HG03066 (cell line): ENCODE measurements around the gene RHBDL1.

Source experiments
- ATAC-seq: cut with Tn5 transposase; IDR thresholded peaks from one replicate; pipeline ENCODE4 v1.9.1; 2021; ENCODE audit warnings: low read depth; ENCODE audit not compliant: unreplicated experiment

Gene RHBDL1

DNA sequence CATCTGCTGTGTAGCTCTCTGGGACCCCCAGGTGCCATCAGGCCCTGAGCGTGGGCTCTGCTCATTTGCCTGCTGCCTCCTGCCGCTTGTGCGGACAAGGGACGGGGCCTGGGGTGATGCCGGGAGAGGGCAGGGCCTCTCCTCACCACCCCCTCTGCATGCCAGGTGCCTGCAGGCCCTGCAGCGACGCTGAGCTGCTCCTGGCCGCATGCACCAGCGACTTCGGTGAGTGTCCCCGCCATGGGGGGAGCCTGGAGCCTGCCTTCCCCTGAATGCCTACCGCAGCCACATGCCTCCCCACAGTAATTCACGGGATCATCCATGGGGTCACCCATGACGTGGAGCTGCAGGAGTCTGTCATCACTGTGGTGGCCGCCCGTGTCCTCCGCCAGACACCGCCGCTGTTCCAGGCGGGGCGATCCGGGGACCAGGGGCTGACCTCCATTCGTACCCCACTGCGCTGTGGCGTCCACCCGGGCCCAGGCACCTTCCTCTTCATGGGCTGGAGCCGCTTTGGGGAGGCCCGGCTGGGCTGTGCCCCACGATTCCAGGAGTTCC, 41.4 kb downstream of the RHBDL1 start:
- no peak for ATAC-seq

DNA sequence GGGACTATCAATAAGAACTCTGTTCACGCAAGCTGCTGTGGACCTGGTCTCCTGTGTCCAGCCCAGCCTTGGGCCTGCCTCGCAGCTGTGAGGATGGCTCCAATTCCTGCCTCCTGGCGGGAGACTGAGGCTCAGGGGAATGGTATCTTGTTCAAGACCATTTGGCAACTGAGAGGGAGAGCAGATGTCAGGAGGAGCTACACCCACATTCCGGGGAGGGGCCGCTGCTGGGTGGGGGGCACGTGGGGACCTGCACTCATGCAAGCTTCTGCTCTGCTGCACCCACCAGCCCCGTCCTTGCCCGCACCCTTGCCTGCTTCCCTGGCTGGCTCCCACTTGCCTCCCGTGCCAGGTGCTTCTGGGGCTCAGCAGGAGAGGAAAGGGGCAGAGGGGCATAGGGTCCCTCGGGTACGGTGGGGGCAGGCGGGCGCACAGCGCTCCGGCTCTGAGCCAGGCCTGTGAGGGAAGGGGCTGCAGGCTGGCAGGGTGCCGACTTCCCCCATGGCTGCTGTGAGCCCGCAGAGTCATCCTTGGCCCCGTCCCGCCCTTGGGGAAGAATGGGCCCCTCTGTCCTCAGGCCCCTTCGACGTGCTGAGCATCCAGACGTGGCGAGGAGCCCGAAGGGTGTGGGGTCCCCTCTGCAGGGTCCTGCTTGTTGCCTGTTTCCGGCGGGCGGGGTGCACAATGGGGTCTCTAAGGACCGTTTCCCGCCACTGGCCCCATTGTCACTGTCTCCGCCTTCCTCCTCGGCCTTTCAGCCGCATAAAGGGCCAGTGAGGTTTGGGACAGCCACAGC, 42.2 kb downstream of the RHBDL1 start:
- ATAC-seq = no peak

DNA sequence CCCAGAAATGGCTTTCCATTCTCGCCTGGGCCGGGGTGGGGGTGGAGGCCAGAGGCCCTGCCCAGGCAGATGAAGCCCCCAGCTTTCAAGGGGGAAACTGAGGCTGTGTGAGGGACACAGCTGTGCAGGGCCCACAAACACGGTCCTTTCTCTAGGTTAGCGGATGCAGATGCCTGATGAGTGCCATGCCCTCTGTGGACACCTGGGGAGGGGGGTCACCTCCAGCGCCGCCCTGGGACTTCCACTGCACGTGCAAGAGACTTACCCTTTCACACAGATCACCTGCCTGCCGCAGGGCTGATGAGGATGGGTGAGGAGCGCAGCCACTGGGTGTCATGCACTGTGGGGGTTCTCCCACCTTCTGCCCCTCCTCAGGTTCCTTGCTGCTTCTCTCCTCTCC, 42.9 kb downstream of the RHBDL1 start:
- no peak for ATAC-seq

DNA sequence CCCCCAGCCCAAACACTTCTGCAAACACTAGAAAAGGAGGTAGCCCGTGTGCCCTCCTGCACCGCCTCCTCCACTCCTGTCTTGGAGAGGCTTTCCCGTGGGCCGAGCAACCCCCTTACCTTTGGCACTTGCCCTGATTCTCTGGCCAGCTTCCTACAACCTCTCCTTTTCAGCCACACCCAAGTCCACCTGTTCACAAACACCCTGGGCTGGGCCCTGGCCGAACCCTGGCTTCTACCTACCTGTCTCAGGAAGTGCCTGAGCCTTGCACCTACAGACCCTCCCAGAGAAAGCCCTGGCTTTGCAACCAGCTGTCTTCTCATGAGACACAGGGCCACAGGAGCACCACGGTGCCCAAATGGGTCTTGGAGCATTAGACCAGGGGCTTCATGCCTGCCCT, 43.5 kb downstream of the RHBDL1 start:
- no peak for ATAC-seq

DNA sequence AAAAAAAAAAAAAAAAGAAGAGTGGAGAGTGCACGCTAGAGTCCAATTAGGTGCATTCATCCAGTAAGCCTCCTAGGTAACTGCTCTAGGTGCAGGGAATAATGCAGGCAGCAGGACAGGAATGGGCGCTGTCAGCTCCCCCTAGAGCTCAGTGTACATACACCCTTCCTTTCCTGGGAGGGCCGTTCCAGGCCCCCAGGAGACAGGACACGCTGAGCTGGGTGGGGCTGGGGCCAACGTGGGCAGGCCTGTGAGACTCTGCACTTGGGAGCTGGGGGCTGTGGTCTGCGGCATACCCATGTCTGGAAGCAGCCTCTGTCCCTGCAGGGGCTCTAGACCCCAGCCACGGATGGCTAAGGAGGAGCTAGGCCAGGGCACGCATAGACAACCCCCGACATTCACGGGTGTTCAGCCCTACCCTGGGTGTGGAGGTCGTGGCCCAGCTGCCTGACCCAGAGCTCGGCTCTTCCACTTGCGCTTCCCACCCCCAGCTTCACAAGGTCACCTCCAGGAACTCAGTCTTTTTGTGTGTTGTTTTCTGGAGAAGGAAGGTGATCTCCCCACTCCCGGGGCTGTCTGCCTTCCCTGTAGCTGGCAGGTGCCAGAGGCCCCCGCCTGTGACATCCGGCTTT, 44.5 kb downstream of the RHBDL1 start:
- no peak for ATAC-seq

DNA sequence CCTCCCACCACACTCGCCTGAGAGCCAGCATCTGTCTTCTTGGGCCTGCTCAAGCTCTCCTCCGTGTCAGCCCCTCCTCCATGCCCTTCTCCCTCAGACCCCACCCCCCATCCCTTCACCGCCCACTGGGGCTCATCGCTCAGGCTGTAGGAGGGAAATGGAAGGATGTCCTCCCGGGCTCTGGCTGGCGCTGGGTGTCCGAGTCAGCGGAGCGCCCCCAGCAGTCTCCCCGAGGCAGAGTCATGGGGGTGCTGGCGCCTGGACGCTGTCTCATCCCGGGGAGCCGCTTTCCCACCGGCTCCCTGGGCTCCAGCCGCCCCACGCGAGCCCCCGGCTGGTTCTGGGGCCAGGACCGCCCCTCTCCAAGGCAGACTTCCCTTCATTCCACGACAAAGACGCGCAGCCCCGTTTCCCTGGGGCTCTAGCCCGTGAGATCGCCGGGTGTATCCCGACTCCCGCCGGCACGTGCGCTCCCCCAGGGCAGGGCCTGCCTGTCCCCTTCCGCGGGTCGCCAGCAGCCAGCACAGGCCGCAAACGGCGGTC, 45.0 kb downstream of the RHBDL1 start:
- ATAC-seq = peak; percentile 33

DNA sequence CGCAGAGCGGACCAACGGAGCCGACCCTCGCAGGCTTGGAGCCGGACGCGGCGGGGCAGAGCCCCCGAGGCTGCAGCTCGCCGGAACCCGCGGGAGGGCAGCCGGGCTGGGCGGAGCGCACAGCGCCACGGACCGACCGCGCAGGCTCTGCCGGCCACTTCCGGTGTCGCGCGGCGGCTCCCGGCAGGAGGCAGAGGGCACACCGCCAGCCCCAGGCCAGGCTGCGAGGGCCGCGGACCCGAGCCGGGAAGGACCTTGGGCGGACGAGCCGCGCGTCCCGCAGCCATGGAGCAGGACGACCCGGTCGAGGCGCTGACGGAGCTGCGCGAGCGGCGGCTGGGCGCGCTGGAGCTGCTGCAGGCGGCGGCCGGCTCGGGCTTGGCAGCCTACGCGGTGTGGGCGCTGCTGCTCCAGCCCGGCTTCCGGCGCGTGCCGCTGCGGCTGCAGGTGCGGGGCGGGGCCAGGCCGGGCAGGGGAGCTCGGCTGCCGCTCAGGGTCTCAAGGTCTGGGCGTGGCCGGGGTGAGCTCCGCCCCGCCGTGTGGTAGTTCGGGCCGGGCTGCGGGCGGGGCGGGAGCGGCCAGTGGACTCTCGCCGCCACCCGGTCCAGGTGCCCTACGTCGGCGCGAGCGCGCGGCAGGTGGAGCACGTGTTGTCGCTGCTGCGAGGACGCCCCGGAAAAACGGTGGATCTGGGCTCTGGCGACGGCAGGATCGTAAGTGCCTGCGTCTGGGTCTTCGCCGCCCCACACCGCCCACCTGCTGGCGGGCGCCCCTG, 45.7 kb downstream of the RHBDL1 start, which contains the start of gene ANTKMT:
ANTKMT (plus strand) TSS at position 157 of the 775 bp plus-strand sequence; CDS start at position 286, 129 bp downstream.
- ATAC-seq = peak; percentile 70

DNA sequence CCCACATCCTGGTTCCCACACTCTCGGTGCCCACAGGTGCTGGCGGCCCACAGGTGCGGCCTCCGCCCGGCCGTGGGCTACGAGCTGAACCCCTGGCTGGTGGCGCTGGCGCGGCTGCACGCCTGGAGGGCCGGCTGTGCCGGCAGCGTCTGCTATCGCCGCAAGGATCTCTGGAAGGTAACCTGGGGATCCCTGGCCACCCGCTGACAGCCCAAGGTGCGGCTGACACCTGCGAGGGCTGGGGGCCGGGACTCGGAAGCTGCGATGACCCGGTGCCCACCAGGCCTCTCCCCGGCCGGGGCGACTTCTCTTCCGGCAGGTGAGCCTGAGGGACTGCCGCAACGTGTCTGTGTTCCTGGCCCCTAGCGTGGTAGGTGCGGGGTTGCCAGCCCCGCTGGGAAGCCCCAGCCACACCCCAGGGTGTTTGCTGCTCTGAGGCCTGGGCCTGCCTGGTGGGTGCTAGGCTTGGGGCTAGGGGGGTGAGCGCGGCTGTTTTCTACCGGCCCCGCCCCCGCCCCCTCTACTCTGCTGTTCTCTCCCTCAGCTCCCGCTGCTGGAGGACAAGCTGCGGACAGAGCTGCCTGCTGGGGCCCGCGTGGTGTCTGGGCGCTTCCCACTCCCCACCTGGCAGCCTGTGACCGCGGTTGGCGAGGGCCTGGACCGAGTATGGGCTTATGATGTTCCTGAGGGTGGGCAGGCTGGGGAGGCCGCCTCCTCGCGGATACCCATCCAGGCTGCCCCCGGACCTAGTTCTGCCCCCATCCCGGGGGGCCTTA, 46.5 kb downstream of the RHBDL1 start:
- no peak for ATAC-seq

DNA sequence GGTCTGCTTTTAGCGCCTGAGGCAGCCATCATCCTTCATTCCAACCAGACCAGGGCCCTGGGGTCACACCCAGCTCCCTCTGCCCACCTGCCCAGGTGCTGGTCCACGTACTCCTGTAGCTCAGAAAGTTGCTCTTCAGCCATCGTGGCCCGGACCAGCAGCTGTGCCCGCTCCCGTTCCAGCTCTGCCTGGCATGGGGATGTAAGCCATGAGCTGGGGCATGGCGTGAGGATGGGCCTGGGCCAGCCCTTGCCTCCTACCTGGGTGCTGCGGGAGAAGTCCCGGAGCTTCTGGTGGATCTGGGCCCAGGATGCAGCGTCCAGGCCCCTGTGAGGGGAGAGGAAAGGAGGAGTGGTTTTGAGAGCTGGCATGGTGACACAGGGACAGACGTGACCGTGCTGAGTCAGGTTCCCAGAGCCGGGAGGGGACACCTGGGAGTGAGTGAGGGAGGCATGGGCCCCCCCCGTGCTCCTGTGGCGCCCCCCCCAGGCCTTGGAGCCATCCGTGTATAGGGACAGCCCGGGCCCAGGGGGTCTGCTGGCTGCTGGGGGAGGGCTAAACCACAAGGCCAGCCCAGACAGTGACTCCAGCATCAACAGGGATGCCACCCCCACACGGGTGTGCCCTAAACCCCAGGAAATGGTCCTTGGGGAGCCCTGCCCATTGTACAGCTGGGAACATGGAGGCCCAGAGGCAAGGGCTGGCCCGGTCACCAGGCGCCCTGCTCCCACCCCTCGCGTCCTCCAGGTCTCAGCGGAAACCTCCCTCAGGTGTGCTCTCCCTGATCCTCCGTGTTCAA, 47.6 kb downstream of the RHBDL1 start:
- no peak for ATAC-seq

DNA sequence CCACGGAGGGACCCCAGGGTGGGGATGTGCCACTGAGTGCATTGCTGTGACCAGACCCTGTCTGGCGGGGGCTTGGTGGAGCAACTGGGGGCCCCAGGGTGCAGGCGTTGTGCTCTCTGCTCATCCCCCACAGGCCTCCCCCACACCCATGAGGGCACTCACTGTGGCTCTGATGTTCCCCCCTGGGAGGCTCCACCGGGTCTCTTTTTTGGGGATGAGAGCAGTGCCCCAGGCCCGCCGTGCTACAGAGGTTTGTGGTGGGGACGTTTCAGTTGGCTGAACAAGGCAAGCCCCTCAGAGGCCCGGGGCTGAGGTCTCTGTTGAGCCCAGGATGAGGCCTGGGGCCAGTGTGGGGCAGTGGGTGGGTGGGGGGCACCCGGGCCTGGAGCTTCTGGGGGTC, 48.2 kb downstream of the RHBDL1 start:
- ATAC-seq = no peak

DNA sequence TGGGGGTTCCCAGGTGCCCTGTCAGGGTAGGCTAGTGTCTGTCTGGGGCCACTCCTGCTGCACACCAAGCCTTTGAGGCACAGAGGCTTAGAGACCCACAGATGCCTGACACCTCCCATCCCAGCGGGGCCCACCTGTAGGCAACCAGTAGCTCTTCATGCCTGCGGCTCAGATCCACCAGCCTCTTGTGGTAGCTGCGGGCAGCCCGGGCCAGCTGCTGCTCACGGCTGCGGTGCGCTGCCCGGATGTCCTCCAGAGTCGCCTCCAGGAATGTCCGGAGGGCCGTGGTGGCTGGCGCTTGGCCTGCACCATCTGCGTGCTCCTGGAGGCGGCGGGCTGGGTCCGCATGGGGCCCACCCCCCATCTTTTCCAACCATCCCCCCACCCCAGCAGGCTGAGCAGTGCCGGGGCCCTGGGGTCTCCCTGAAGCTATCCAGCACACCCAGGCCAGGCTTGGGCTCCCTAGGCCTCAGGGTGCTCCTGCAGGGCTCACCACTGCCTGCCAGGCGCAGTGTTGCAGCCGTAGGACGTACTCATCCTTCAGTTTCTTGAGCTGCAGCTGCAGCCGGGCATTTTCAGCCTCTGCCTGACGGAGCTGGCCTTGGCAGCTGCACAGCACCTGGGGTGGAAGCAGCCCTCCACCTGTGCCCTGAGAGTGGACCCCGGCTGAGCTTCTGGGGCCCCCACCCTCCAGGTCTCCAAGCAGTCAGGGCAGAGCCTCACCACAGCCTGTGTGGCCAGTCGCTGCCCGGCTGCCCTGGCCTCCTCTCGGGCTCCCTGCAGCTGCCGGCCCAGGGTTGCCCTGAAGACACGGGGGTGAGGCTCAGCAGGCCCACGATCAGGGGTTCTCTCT, 48.9 kb downstream of the RHBDL1 start:
- ATAC-seq = no peak

DNA sequence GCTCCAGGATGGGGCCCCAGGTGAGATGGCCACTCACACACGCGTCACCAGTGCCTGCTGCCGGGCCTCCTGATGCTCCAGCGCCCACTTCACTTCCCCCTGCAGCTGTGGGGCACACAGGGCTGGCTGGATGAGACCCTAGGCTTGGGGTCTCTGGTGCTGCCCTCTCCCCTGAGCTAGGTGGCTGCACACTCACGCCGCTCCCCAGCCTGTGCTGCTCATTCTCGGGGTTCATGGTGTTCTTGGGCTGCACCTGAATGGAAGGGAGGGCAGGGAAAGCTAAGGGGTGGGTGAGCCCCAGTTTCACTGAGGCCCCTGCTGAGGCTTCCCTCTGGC, 49.5 kb downstream of the RHBDL1 start:
- ATAC-seq = no peak

DNA sequence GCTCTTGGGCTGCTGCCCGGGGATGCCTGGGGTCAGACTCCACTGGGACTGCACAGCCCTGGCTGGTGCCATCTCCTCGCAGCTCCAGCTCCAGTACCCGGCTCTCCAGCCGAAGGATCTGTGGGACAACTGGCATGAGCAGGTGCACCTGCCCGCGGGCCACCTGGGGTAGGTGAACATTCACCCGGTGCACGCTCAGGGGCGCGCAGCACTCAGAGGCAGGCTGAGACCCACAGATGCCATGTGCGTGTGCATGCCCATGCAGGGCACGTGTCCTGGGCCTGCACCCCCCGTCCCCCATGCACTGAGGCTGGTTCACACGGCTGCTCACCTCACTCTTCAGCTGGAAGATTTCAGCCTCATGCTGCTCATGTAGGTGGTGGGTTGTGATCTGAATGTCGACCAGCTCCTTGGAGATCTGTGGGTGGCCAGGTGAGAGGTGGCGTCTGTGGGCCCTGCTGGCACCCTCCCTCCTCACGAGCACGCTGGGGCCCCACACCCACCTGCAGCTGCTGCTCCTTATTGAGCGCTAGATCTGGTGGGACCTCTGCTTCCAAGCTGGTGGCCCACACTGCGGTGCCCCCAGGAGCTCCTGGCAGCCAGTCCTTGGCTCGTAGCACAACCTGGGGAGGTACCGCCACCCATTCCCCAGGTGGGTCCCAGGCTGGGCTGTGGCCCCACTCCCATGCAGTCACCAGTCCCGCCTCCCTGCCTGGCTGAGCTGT, 50.2 kb downstream of the RHBDL1 start:
- no peak for ATAC-seq

DNA sequence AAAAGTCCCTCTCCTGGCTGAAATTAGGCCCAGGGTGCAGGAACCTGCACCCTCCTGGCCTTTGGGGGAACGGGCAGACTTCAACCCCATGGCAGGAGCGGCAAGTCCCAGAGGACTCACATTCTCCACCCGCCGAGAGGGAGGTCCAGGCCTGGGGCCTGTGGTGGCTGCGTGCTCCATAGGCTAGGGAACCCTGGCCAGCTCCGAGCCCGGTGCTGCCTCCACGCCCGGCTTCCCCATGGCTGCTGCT, 50.6 kb downstream of the RHBDL1 start:
- ATAC-seq = no peak

DNA sequence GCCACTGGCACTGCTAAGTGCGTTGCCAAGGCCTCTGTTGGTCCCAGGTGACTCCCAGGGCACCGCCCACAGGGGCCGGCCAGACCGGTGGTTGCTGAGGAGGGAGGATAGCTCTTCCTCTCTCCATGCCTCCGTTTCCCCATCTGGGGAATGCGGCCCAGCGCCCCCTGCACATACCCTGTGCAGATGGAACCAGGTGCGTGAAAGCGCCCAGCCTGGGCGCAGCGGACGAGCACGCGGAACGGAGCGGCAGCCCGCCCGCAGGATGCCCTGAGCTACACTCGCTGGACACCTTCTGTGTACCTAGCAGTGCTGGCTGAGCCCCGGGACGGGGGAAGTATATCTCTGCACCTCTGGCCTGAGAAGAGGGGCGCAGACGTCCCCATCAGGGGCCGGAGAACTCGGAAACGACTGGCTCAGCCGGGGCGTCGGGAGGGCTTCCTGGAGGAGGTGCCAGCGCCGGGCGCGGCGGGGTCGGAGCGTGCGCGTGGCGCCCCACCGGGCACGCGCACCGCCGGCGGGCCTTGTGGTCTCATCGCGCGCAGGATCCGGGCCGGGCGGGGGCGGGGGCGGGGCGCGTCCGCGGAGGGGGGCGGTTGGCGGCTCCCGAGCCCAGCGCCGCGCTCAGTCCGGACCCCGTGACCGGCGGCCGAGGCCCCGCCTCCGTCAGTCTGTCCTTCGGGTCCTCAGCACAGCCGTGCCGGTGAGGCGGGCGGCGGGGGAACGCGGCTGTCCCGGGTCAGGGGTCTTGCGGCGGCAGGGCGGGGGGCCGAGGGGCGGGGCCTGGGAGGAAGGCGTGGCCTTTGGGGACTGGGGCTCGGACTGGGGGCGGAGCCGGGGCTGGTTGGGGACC, 51.2 kb downstream of the RHBDL1 start, which contains the start of the genes CCDC78 and HAGHL:
CCDC78 (minus strand) TSS at position 6 of the 853 bp plus-strand sequence. CDS start 76 bp downstream, outside the sequence.
HAGHL (plus strand) TSS at position 669 of the 853 bp plus-strand sequence. CDS start 404 bp downstream, outside the sequence.
- no peak for ATAC-seq

DNA sequence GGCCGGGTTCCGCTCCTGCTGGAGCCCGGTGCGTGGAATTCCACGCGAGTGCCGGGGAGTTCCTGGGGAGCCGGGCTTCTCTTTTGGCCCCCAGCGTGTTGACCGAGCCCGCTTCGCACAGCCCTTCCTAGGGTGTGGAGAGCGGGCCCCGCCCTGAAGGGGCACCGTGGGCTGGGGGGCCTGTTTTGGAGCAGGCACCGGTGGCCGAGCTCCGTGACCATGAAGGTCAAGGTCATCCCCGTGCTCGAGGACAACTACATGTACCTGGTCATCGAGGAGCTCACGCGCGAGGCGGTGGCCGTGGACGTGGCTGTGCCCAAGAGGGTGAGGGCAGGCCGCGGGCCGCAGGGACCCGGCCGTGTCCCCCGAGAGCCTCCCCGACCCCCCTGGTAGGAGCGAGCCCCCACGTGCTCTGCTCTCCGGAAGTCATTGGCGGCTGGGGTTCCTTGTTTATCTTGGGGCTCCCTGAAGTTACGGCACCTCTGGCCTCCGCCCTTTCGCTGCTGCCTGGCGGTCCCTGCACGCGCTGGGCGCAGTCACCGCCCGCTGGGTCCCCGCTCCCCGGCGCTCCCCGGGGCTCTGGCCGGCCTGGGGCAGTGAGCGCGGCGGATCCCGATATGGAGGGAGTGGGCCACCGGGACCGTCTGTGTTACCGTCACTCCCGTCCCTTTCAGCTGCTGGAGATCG, 52.0 kb downstream of the RHBDL1 start:
- ATAC-seq = peak; percentile 5
